Stomach (tissue), 9 donors: ENCODE data around the gene SHFL. TPM values are rescaled to one million over a fixed set of nuclear protein-coding genes. Genes with fewer than 3 reads are reported as not detected.

Source experiments
- DNase-seq, 2 donors: peaks; one replicate each; pipeline versions ENCODE4 v3.0.0 to v3.0.0-alpha.2; 2013 to 2019
- H3K27ac ChIP-seq, 5 donors: fragments of 200-600 bp in 4 of 5; sonication (generic) in 4 of 5; one replicate each; pipeline ENCODE4 v1.5.1; 2013 to 2019; ENCODE audit warnings: mild to moderate bottlenecking in 1 of 5, moderate library complexity in 1 of 5
- H3K27me3 ChIP-seq, 3 donors: fragments of 200-600 bp; sonication (generic); one replicate each; pipeline ENCODE4 v1.5.1; 2017 to 2019; ENCODE audit warnings: mixed run types in 1 of 3
- H3K36me3 ChIP-seq, 4 donors: fragments of 200-600 bp; sonication (generic); 1 replicate in 3 of 4; 2 replicates in 1 of 4; pipeline ENCODE4 v1.5.1; 2016 to 2019
- H3K4me1 ChIP-seq, 4 donors: fragments of 200-600 bp; sonication (generic); one replicate each; pipeline ENCODE4 v1.5.1; 2016 to 2019
- H3K4me3 ChIP-seq, 4 donors: fragments of 200-600 bp; sonication (generic) in 3 of 4; one replicate each; pipeline ENCODE4 v1.5.1; 2016 to 2019; ENCODE audit warnings: mild to moderate bottlenecking in 1 of 4
- H3K9me3 ChIP-seq, 4 donors: fragments of 200-600 bp; sonication (generic); one replicate each; pipeline ENCODE4 v1.5.1; 2016 to 2019
- CTCF ChIP-seq, 7 experiments: fragments of 450-650 bp in 4 of 7; fragments of 200-600 bp in 3 of 7; sonication (generic) in 3 of 7; IDR thresholded peaks; one replicate each; pipeline ENCODE4 v1.5.1; 2016 to 2019; ENCODE audit warnings: antibody characterized with exemption in 7 of 7, control low read depth in 2 of 7, mild to moderate bottlenecking in 1 of 7
- EP300 ChIP-seq: sonication (generic); formaldehyde crosslinking; IDR thresholded peaks from one replicate; pipeline ENCODE4 v1.6.1; 2017; ENCODE audit warnings: antibody characterized with exemption
- POLR2A ChIP-seq, 4 donors: fragments of 450-650 bp; IDR thresholded peaks; one replicate each; pipeline ENCODE4 v1.6.1; 2016; ENCODE audit warnings: antibody characterized with exemption in 4 of 4, control low read depth in 2 of 4, mild to moderate bottlenecking in 1 of 4, moderate library complexity in 1 of 4
- POLR2AphosphoS5 ChIP-seq, 3 donors: sonication (generic); formaldehyde crosslinking; IDR thresholded peaks; one replicate each; pipeline ENCODE4 v1.6.1; 2016; ENCODE audit warnings: antibody characterized with exemption in 3 of 3
- WGBS, 5 donors: extraction: QIAGEN DNeasy Blood & Tissue Kit in 3 of 5; methylation state at CpG; one replicate each; pipeline versions ENCODE4 v1.1.5 to v1.1.7; 2013 to 2018; 5-methylcytosine and 5-hydroxymethylcytosine counted together
- intact Hi-C: fragments of 100-400 bp; cut with DNase I; formaldehyde crosslinking; loops from one replicate; pipeline ENCODE4 v1.15.1; 2023; ENCODE audit warnings: low total_unique reads
- polyA plus RNA-seq, 3 donors: library from polyadenylated mRNA; stranded (reverse); fragments of 200-250 nt; gene quantifications; one replicate each; pipeline ENCODE4 v1.2.3, GENCODE V29; 2013
- total RNA-seq, 5 donors: library from RNA; depleted of rRNA; stranded (reverse); fragments of >200 nt; gene quantifications; one replicate each; pipeline versions ENCODE4 v1.1.0 to v1.2.3, GENCODE V29; 2014 to 2016
- donor health status: healthy with polysubstance abuse.
- donor health status: Bipolar disorder and iron deficiency.
- donor health status: healthy.

SHFL gene
- total and polyA plus RNA-seq, 8 donors, result 7.0 to 62.0 (median 25.5) TPM

DNA sequence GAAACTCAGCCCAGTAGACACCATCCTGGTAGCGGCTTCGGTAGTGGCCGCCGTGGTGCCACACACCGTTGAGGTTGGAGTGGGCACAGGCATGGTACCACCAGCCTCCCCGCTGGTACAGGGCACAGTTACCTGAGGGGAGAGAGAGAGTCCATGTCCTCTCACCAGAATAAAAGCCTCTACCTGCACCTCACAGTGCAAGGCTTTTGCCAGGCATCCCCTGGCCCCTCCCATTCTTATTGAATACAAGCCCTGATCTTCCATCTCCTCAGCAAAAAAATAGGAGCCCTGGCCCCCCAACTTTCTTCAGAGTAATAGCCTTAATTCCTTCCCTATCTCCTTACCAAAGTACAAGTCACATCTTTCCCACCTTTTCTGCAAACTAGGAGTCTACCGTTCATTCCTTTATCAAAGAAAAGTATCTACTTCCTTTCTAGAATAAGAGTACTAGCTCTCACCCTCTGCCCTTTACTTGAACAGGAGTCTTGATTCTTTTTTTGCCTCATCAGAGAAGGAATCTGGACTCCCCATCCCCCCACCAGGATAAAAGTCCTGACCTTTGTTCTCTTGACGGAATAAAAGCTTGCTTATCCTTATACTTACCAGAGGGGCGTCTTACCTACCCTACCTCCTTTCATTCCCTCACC is 6.7 kb downstream of the SHFL start:
- DNase-seq, result no peak
- Histone ChIP-seq H3K4me3 (no peak overlapping the region), H3K27me3 (no peaks in the 10 kb centered on the region), H3K9me3 (no peaks in the 10 kb centered on the region), H3K27ac (no peak overlapping the region), H3K4me1 (peaks cover 12 to 20% (median 17%) of the 10 kb centered on the region in 4 donors), H3K36me3 (peaks cover 12 to 52% (median 49%) of the 10 kb centered on the region in 4 donors)
- TF ChIP-seq POLR2AphosphoS5 (IDR thresholded peaks at IDR 0.05), result no peak
- TF ChIP-seq POLR2A (IDR thresholded peaks at IDR 0.05), result no peak
- TF ChIP-seq CTCF (IDR thresholded peaks at IDR 0.05), result no peak
- TF ChIP-seq EP300, result no peak
- intact Hi-C loops, result no loop called here
- WGBS, 5 donors, result 91 to 98% (median 94%) methylated on average over 9 of the region's 9 CpGs

GRCh38 chr19:10093295-10094186 is 7.4 kb downstream of the SHFL start:
- no peaks in the 10 kb centered on the region for H3K9me3 ChIP-seq
- H3K36me3 ChIP-seq, result peaks cover 12 to 51% (median 49%) of the 10 kb centered on the region in 4 donors
- no peak for DNase-seq
- TF ChIP-seq POLR2A (IDR thresholded peaks at IDR 0.05), result no peak
- TF ChIP-seq POLR2AphosphoS5 (IDR thresholded peaks at IDR 0.05), result no peak
- no peak for TF ChIP-seq CTCF (IDR thresholded peaks at IDR 0.05)
- TF ChIP-seq EP300, result no peak
- H3K4me1 ChIP-seq, result peaks cover 12 to 20% (median 17%) of the 10 kb centered on the region in 4 donors
- H3K27me3 ChIP-seq, result no peaks in the 10 kb centered on the region
- intact Hi-C loops, result no loop called here
- no peak overlapping the region for H3K27ac ChIP-seq
- WGBS, 5 donors, result 85 to 91% (median 89%) methylated on average over 21 to 22 of the region's 22 CpGs
- H3K4me3 ChIP-seq, result no peak overlapping the region

GRCh38 chr19:10095622-10095947 is 9.5 kb downstream of the SHFL start:
- Histone ChIP-seq H3K27me3 (no peaks in the 10 kb centered on the region), H3K4me1 (peaks cover 12 to 25% (median 19%) of the 10 kb centered on the region in 4 donors), H3K4me3 (peak overlapping the region; percentile 15 to 47 (median 32)), H3K9me3 (no peaks in the 10 kb centered on the region), H3K27ac (peak overlapping the region; percentile 66 to 89 (median 83)), H3K36me3 (peaks cover 4 to 32% (median 31%) of the 10 kb centered on the region in 4 donors)
- intact Hi-C loops, result no loop called here
- no peak for DNase-seq
- TF ChIP-seq POLR2AphosphoS5 (IDR thresholded peaks at IDR 0.05) (no peak), POLR2A (IDR thresholded peaks at IDR 0.05) (peak in 1 of 4 donors; percentile 23), EP300 (no peak), CTCF (IDR thresholded peaks at IDR 0.05) (no peak)
- WGBS, 5 donors, result 33 to 41% (median 35%) methylated on average over 7 of the region's 7 CpGs

- H3K9me3 ChIP-seq, result no peaks in the 10 kb centered on the region
- H3K36me3 ChIP-seq, result peaks cover 4 to 27% (median 26%) of the 10 kb centered on the region in 4 donors
- peak; percentile 94 to 97 for DNase-seq
- H3K4me3 ChIP-seq, result peak overlapping the region; percentile 44 to 67 (median 47)
- H3K4me1 ChIP-seq, result peaks cover 12 to 25% (median 19%) of the 10 kb centered on the region in 4 donors
- intact Hi-C loops, result no loop called here
- peak; percentile 27 to 79 (median 54) for TF ChIP-seq POLR2AphosphoS5 (IDR thresholded peaks at IDR 0.05)
- no peak for TF ChIP-seq CTCF (IDR thresholded peaks at IDR 0.05)
- H3K27me3 ChIP-seq, result no peaks in the 10 kb centered on the region
- whole genome bisulfite sequencing, 5 donors, result 0 to 12% (median 4%) methylated on average over 19 to 97 of the region's 97 CpGs
- peak overlapping the region; percentile 66 to 89 (median 83) for H3K27ac ChIP-seq
These were observed 10.0 kb downstream of the SHFL start for GRCh38 chr19:10095948-10096614.
